Esophagus muscularis mucosa (tissue), 4 donors: ENCODE results near the gene ARPC5L. TPM values are rescaled to one million over a fixed set of nuclear protein-coding genes. Genes with fewer than 3 reads are reported as not detected.

ENCODE experiments used
- DNase-seq: peaks from one replicate; pipeline ENCODE4 v3.0.0-alpha.2; 2017; ENCODE audit errors: extremely low spot score
- H3K27ac ChIP-seq, 4 donors: fragments of 200-600 bp; sonication (generic); replicated peaks in 1 of 4; 1 replicate in 3 of 4; 2 replicates in 1 of 4; pipeline ENCODE4 v1.5.1; 2016 to 2019; ENCODE audit warnings: mild to moderate bottlenecking in 1 of 4
- H3K27me3 ChIP-seq, 4 donors: fragments of 200-600 bp; sonication (generic); one replicate each; pipeline versions ENCODE4 v1.5.1 to v1.6.0; 2016 to 2019
- H3K36me3 ChIP-seq, 4 donors: fragments of 200-600 bp; sonication (generic); one replicate each; pipeline ENCODE4 v1.5.1; 2016 to 2019
- H3K4me1 ChIP-seq, 4 donors: fragments of 200-600 bp; sonication (generic); one replicate each; pipeline ENCODE4 v1.5.1; 2016 to 2019
- H3K4me3 ChIP-seq, 4 donors: fragments of 200-600 bp; sonication (generic); 1 replicate in 2 of 4; 2 replicates in 2 of 4; pipeline ENCODE4 v1.5.1; 2016 to 2019; ENCODE audit warnings: mild to moderate bottlenecking in 4 of 4, moderate library complexity in 1 of 4
- H3K9me3 ChIP-seq, 4 donors: fragments of 200-600 bp; sonication (generic); 1 replicate in 3 of 4; 2 replicates in 1 of 4; pipeline ENCODE4 v1.5.1; 2016 to 2019
- CTCF ChIP-seq, 3 experiments: fragments of 200-600 bp in 2 of 3; fragments of 450-650 bp in 1 of 3; sonication (generic) in 2 of 3; IDR thresholded peaks; one replicate each; pipeline ENCODE4 v1.5.1; 2017 to 2019; ENCODE audit warnings: antibody characterized with exemption in 3 of 3, mild to moderate bottlenecking in 2 of 3, moderate library complexity in 1 of 3
- EP300 ChIP-seq: sonication (generic); formaldehyde crosslinking; IDR thresholded peaks from one replicate; pipeline ENCODE4 v1.6.1; 2017; ENCODE audit warnings: antibody characterized with exemption
- POLR2A ChIP-seq: fragments of 450-650 bp; IDR thresholded peaks from one replicate; pipeline ENCODE4 v1.6.1; 2017; ENCODE audit warnings: antibody characterized with exemption, moderate library complexity, mild to moderate bottlenecking, low read depth
- POLR2AphosphoS5 ChIP-seq, 2 donors: sonication (generic); formaldehyde crosslinking; IDR thresholded peaks; one replicate each; pipeline ENCODE4 v1.6.1; 2017; ENCODE audit warnings: antibody characterized with exemption in 2 of 2
- WGBS: methylation state at CpG from one replicate; pipeline ENCODE4 v1.1.5; 2018; 5-methylcytosine and 5-hydroxymethylcytosine counted together
- intact Hi-C: fragments of 100-400 bp; cut with DNase I; formaldehyde crosslinking; loops from one replicate; pipeline ENCODE4 v1.15.1; 2023
- total RNA-seq, 4 donors: library from RNA; depleted of rRNA; stranded (reverse); fragments of >200 nt; gene quantifications; one replicate each; pipeline versions ENCODE4 v1.1.0 to v1.2.1, GENCODE V29; 2016

Gene ARPC5L
- total RNA-seq, 4 donors from 2014 or later = 23.3 to 28.2 (median 26.7) TPM

GRCh38 chr9:124886866-124887492 lies 25.0 kb downstream of the ARPC5L start:
- Histone ChIP-seq H3K27ac (no peak overlapping the region), H3K9me3 (no peaks in the 10 kb centered on the region), H3K4me1 (no peaks in the 10 kb centered on the region), H3K27me3 (no peaks in the 10 kb centered on the region), H3K4me3 (no peak overlapping the region), H3K36me3 (peaks cover 60 to 99% (median 95%) of the 10 kb centered on the region in 4 donors)
- DNase-seq = no peak
- TF ChIP-seq POLR2AphosphoS5 (IDR thresholded peaks at IDR 0.05) = no peak
- no peak for TF ChIP-seq POLR2A
- TF ChIP-seq CTCF (IDR thresholded peaks at IDR 0.05) = no peak
- TF ChIP-seq EP300 = no peak
- 88% methylated on average over 17 of the region's 17 CpGs for WGBS
- intact Hi-C loops = no loop called here

GRCh38 chr9:124887832-124888231 lies 25.9 kb downstream of the ARPC5L start:
- intact Hi-C loops = no loop called here
- Histone ChIP-seq H3K4me3 (no peak overlapping the region), H3K4me1 (no peaks in the 10 kb centered on the region), H3K36me3 (peaks cover 63 to 100% (median 95%) of the 10 kb centered on the region in 4 donors), H3K27me3 (no peaks in the 10 kb centered on the region), H3K9me3 (no peaks in the 10 kb centered on the region), H3K27ac (no peak overlapping the region)
- no peak for DNase-seq
- WGBS = 88% methylated on average over 5 of the region's 5 CpGs
- no peak for TF ChIP-seq POLR2A
- TF ChIP-seq POLR2AphosphoS5 (IDR thresholded peaks at IDR 0.05) = no peak
- TF ChIP-seq EP300 = no peak
- TF ChIP-seq CTCF (IDR thresholded peaks at IDR 0.05) = no peak

GRCh38 chr9:124889006-124889405 lies 27.1 kb downstream of the ARPC5L start:
- WGBS = 95% methylated on average over 5 of the region's 13 CpGs
- no peak overlapping the region for H3K27ac ChIP-seq
- no peaks in the 10 kb centered on the region for H3K9me3 ChIP-seq
- DNase-seq = no peak
- intact Hi-C loops = no loop called here
- H3K4me3 ChIP-seq = no peak overlapping the region
- H3K27me3 ChIP-seq = no peaks in the 10 kb centered on the region
- H3K4me1 ChIP-seq = no peaks in the 10 kb centered on the region
- TF ChIP-seq CTCF (IDR thresholded peaks at IDR 0.05) = no peak
- no peak for TF ChIP-seq POLR2A
- TF ChIP-seq POLR2AphosphoS5 (IDR thresholded peaks at IDR 0.05) = no peak
- no peak for TF ChIP-seq EP300
- peaks cover 63 to 100% (median 96%) of the 10 kb centered on the region in 4 donors for H3K36me3 ChIP-seq

- H3K9me3 ChIP-seq = no peaks in the 10 kb centered on the region
- H3K4me3 ChIP-seq = no peak overlapping the region
- intact Hi-C loops = no loop called here
- no peaks in the 10 kb centered on the region for H3K27me3 ChIP-seq
- WGBS = 88% methylated on average over 7 of the region's 7 CpGs
- no peak overlapping the region for H3K27ac ChIP-seq
- H3K36me3 ChIP-seq = peaks cover 60 to 97% (median 92%) of the 10 kb centered on the region in 4 donors
- H3K4me1 ChIP-seq = peaks cover 0 to 5% (median 0%) of the 10 kb centered on the region in 4 donors
- no peak for DNase-seq
- TF ChIP-seq POLR2A = no peak
- TF ChIP-seq POLR2AphosphoS5 (IDR thresholded peaks at IDR 0.05) = no peak
- TF ChIP-seq CTCF (IDR thresholded peaks at IDR 0.05) = no peak
- TF ChIP-seq EP300 = no peak
Observed at GRCh38 chr9:124890179-124890578, 28.2 kb downstream of the ARPC5L start.
